Stomach (tissue), 4 donors: ENCODE results near the gene NIN.

Experiments
- EP300 ChIP-seq: sonication (generic); formaldehyde crosslinking; IDR thresholded peaks from one replicate; pipeline ENCODE4 v1.6.1; 2017; ENCODE audit warnings: antibody characterized with exemption
- TF ChIP-seq, protein P1 (sequence below), 7 experiments: fragments of 450-650 bp in 4 of 7; fragments of 200-600 bp in 3 of 7; sonication (generic) in 3 of 7; IDR thresholded peaks; one replicate each; pipeline ENCODE4 v1.5.1; 2016 to 2019; ENCODE audit warnings: antibody characterized with exemption in 7 of 7, control low read depth in 2 of 7, mild to moderate bottlenecking in 1 of 7

- TF ChIP-seq, protein P1, sequence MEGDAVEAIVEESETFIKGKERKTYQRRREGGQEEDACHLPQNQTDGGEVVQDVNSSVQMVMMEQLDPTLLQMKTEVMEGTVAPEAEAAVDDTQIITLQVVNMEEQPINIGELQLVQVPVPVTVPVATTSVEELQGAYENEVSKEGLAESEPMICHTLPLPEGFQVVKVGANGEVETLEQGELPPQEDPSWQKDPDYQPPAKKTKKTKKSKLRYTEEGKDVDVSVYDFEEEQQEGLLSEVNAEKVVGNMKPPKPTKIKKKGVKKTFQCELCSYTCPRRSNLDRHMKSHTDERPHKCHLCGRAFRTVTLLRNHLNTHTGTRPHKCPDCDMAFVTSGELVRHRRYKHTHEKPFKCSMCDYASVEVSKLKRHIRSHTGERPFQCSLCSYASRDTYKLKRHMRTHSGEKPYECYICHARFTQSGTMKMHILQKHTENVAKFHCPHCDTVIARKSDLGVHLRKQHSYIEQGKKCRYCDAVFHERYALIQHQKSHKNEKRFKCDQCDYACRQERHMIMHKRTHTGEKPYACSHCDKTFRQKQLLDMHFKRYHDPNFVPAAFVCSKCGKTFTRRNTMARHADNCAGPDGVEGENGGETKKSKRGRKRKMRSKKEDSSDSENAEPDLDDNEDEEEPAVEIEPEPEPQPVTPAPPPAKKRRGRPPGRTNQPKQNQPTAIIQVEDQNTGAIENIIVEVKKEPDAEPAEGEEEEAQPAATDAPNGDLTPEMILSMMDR (IDR thresholded peaks at IDR 0.05): no peak
- no peak for TF ChIP-seq EP300
These were observed 47.4 kb downstream of the NIN start for GRCh38 chr14:50783563-50783962.
